H1 (cell line): ENCODE data around the gene RPRD2. TPM values are rescaled to one million over a fixed set of nuclear protein-coding genes. Genes with fewer than 3 reads are reported as not detected.

Experiments used
- CTCF ChIA-PET: fragments of 300-600 bp; sonication (Branson Sonifier 250); formaldehyde crosslinking; loops from one replicate; lab custom pipeline; 2021; ENCODE audit not compliant: partially characterized antibody; lab: Charles Lee
- POLR2A ChIA-PET: fragments of 300-600 bp; sonication (Branson Sonifier 250); formaldehyde crosslinking; loops from one replicate; lab custom pipeline; 2021; ENCODE audit warnings: inconsistent platforms; ENCODE audit not compliant: partially characterized antibody; lab: Charles Lee
- DNase-seq, 2 experiments: peaks; one replicate each; pipeline versions ENCODE4 v3.0.0 to v3.0.0-alpha.2; 2010 to 2022; ENCODE audit warnings: low spot score in 2 of 2, low read depth in 1 of 2, mixed read lengths in 1 of 2
- FAIRE-seq: peaks from 2 replicates; lab custom pipeline; 2011; peaks lifted over from hg19 to GRCh38; lab: Jason Lieb, UNC
- H2AFZ ChIP-seq: 2 replicates; pipeline ENCODE4 v1.8.1; 2012; ENCODE audit warnings: low read length, inconsistent platforms
- H2AK5ac ChIP-seq: 2 replicates; pipeline ENCODE4 v1.6.1; 2013; ENCODE audit warnings: low read depth, low read length
- H2BK120ac ChIP-seq: replicated peaks from 2 replicates; pipeline ENCODE3; 2013; ENCODE audit warnings: low read depth, low read length, inconsistent platforms
- H2BK12ac ChIP-seq: 2 replicates; pipeline ENCODE4 v1.6.1; 2013; ENCODE audit warnings: low read depth, low read length
- H2BK15ac ChIP-seq: 2 replicates; pipeline ENCODE4 v1.6.1; 2013; ENCODE audit warnings: low read length
- H2BK20ac ChIP-seq: 2 replicates; pipeline ENCODE4 v1.6.1; 2013; ENCODE audit warnings: low read length
- H2BK5ac ChIP-seq: 2 replicates; pipeline ENCODE4 v1.6.1; 2013; ENCODE audit warnings: low read depth, low read length
- H3K14ac ChIP-seq: 2 replicates; pipeline ENCODE4 v1.6.1; 2013; ENCODE audit warnings: inconsistent platforms; ENCODE audit not compliant: insufficient read length
- H3K18ac ChIP-seq: 2 replicates; pipeline ENCODE4 v1.6.1; 2013; ENCODE audit warnings: low read length; ENCODE audit errors: extremely low read depth
- H3K23ac ChIP-seq: 2 replicates; pipeline ENCODE4 v1.6.1; 2013; ENCODE audit warnings: inconsistent platforms; ENCODE audit not compliant: insufficient read length
- H3K23me2 ChIP-seq: 2 replicates; pipeline ENCODE4 v1.6.1; 2013; ENCODE audit warnings: low read depth, low read length
- H3K27ac ChIP-seq: 2 replicates; pipeline ENCODE4 v1.6.1; 2011; ENCODE audit warnings: low read depth, low read length, inconsistent platforms
- H3K27me3 ChIP-seq, 4 experiments: replicated peaks in 1 of 4; 1 replicate in 1 of 4; 2 replicates in 3 of 4; pipeline versions ENCODE4 v1.6.1 to v1.8.1; 2011 to 2013; ENCODE audit warnings: low read length in 3 of 4, mild to moderate bottlenecking in 3 of 4, inconsistent platforms in 2 of 4, mixed read lengths in 2 of 4, moderate library complexity in 1 of 4; ENCODE audit not compliant: control insufficient read depth in 3 of 4, insufficient read depth in 3 of 4; ENCODE audit errors: extremely low read depth in 1 of 4
- H3K36me3 ChIP-seq, 4 experiments: 2 replicates each; pipeline versions ENCODE4 v1.6.1 to v1.8.1; 2011 to 2013; ENCODE audit warnings: mild to moderate bottlenecking in 4 of 4, low read length in 3 of 4, moderate library complexity in 2 of 4, control low read depth in 1 of 4, inconsistent platforms in 1 of 4; ENCODE audit not compliant: insufficient read depth in 4 of 4, control insufficient read depth in 2 of 4
- H3K4ac ChIP-seq: replicated peaks from 2 replicates; pipeline ENCODE3; 2013; ENCODE audit warnings: low read length, low read depth, mixed read lengths, inconsistent platforms; ENCODE audit not compliant: insufficient read length
- H3K4me1 ChIP-seq, 4 experiments: replicated peaks in 1 of 4; 1 replicate in 1 of 4; 2 replicates in 3 of 4; pipeline versions ENCODE4 v1.6.1 to v1.8.1; 2011 to 2013; ENCODE audit warnings: low read length in 3 of 4, inconsistent platforms in 2 of 4, mixed read lengths in 1 of 4; ENCODE audit not compliant: insufficient read depth in 4 of 4, control insufficient read depth in 3 of 4
- H3K4me2 ChIP-seq, 2 experiments: 2 replicates each; pipeline versions ENCODE4 v1.6.1 to v1.8.1; 2011 to 2013; ENCODE audit warnings: low read depth in 2 of 2, low read length in 2 of 2, control low read depth in 1 of 2, inconsistent platforms in 1 of 2, mild to moderate bottlenecking in 1 of 2; ENCODE audit not compliant: insufficient read depth in 1 of 2
- H3K4me3 ChIP-seq, 4 experiments: fragments of 200-600, 300-600 bp in 1 of 4; sonication (generic), shearing (Covaris generic), sonication (Bioruptor Twin) in 1 of 4; 2 replicates each; pipeline versions ENCODE4 v1.5.1 to v1.8.1; 2011 to 2016; ENCODE audit warnings: low read length in 4 of 4, low read depth in 3 of 4, control low read depth in 2 of 4, inconsistent platforms in 2 of 4, mild to moderate bottlenecking in 2 of 4, mixed read lengths in 1 of 4, moderate library complexity in 1 of 4; ENCODE audit not compliant: insufficient read depth in 2 of 4; ENCODE audit errors: extremely low read depth in 1 of 4
- H3K56ac ChIP-seq: replicated peaks from 2 replicates; pipeline ENCODE3; 2013; ENCODE audit warnings: low read depth, mild to moderate bottlenecking, mixed read lengths, low read length, inconsistent platforms; ENCODE audit not compliant: insufficient read length
- H3K79me1 ChIP-seq: 2 replicates; pipeline ENCODE4 v1.6.1; 2013; ENCODE audit warnings: low read depth, low read length, control low read depth
- H3K79me2 ChIP-seq, 2 experiments: 2 replicates each; pipeline versions ENCODE4 v1.6.1 to v1.8.1; 2012 to 2013; ENCODE audit warnings: low read length in 2 of 2, mild to moderate bottlenecking in 2 of 2, inconsistent platforms in 1 of 2; ENCODE audit not compliant: insufficient read depth in 2 of 2, control insufficient read depth in 1 of 2
- H3K9ac ChIP-seq, 4 experiments: replicated peaks in 1 of 4; 1 replicate in 1 of 4; 2 replicates in 3 of 4; pipeline versions ENCODE4 v1.6.1 to v1.8.1; 2011 to 2013; ENCODE audit warnings: low read depth in 3 of 4, low read length in 3 of 4, control low read depth in 2 of 4, mild to moderate bottlenecking in 2 of 4, moderate library complexity in 2 of 4, inconsistent platforms in 1 of 4; ENCODE audit errors: extremely low read depth in 1 of 4
- H3K9me3 ChIP-seq, 2 experiments: 2 replicates each; pipeline versions ENCODE4 v1.6.1 to v1.8.1; 2012 to 2013; ENCODE audit warnings: mild to moderate bottlenecking in 2 of 2, moderate library complexity in 2 of 2, control low read depth in 1 of 2, inconsistent platforms in 1 of 2, low read depth in 1 of 2, low read length in 1 of 2, mixed read lengths in 1 of 2; ENCODE audit not compliant: insufficient read depth in 2 of 2
- H4K20me1 ChIP-seq, 2 experiments: replicated peaks in 1 of 2; 2 replicates each; pipeline versions ENCODE3 to v1.8.1; 2011 to 2013; ENCODE audit warnings: inconsistent platforms in 2 of 2, low read length in 2 of 2, mild to moderate bottlenecking in 1 of 2; ENCODE audit not compliant: insufficient read depth in 2 of 2, control insufficient read depth in 1 of 2
- H4K5ac ChIP-seq: 2 replicates; pipeline ENCODE4 v1.6.1; 2013; ENCODE audit warnings: low read length, low read depth, mixed read lengths, inconsistent platforms; ENCODE audit not compliant: insufficient read length
- H4K8ac ChIP-seq: 2 replicates; pipeline ENCODE4 v1.8.0; 2013; ENCODE audit warnings: mild to moderate bottlenecking, moderate library complexity, low read length, inconsistent platforms; ENCODE audit not compliant: insufficient read depth; ENCODE audit errors: extremely low read depth
- H4K91ac ChIP-seq: replicated peaks from 2 replicates; pipeline ENCODE3; 2013; ENCODE audit warnings: low read length, mixed read lengths, inconsistent platforms; ENCODE audit not compliant: insufficient read length
- ATF3 ChIP-seq: IDR thresholded peaks from 2 replicates; pipeline ENCODE4 v1.6.1; 2011; ENCODE audit warnings: low read depth, mild to moderate bottlenecking, low read length; ENCODE audit not compliant: insufficient read depth
- CBX8 ChIP-seq: fragments of 300-800, 300-1000 bp; sonication (generic); IDR thresholded peaks from 2 replicates; pipeline ENCODE4 v1.7.1; 2016; ENCODE audit warnings: low read depth, low read length, borderline replicate concordance
- CTBP2 ChIP-seq: IDR thresholded peaks from 2 replicates; pipeline ENCODE4 v1.7.0; 2011; ENCODE audit warnings: borderline replicate concordance, mild to moderate bottlenecking, moderate library complexity, mixed read lengths, low read length; ENCODE audit not compliant: insufficient read depth, insufficient read length
- E2F6 ChIP-seq: IDR thresholded peaks from 2 replicates; pipeline ENCODE4 v1.6.1; 2012; ENCODE audit warnings: inconsistent platforms
- HDAC2 ChIP-seq, 2 experiments: fragments of 300-600 bp in 1 of 2; sonication (generic) in 1 of 2; IDR thresholded peaks; 2 replicates each; pipeline ENCODE4 v1.6.1; 2011 to 2012; ENCODE audit warnings: low read depth in 2 of 2, low read length in 2 of 2, mild to moderate bottlenecking in 2 of 2, moderate library complexity in 2 of 2, borderline replicate concordance in 1 of 2, inconsistent platforms in 1 of 2
- JUN ChIP-seq: IDR thresholded peaks from 2 replicates; pipeline ENCODE4 v1.6.1; 2011; ENCODE audit warnings: low read depth, mild to moderate bottlenecking, improper control_type of control experiment, low read length
- KDM4A ChIP-seq: IDR thresholded peaks from one replicate; pipeline ENCODE4 v1.7.1; 2012; ENCODE audit warnings: low read depth, mild to moderate bottlenecking, moderate library complexity, low read length, inconsistent platforms; ENCODE audit not compliant: severe bottlenecking
- RFX5 ChIP-seq: IDR thresholded peaks from 2 replicates; pipeline ENCODE4 v1.6.1; 2011; ENCODE audit warnings: low read depth, low read length, improper control_type of control experiment, borderline replicate concordance
- SIRT6 ChIP-seq: IDR thresholded peaks from one replicate; pipeline ENCODE4 v1.7.1; 2012; ENCODE audit warnings: low read length, inconsistent platforms
- SUZ12 ChIP-seq: fragments of 200-600 bp; sonication (generic); IDR thresholded peaks from 2 replicates; pipeline ENCODE4 v1.6.1; 2012; ENCODE audit warnings: mild to moderate bottlenecking, inconsistent platforms, low read length, moderate library complexity, mixed read lengths
- TEAD4 ChIP-seq: IDR thresholded peaks from 2 replicates; pipeline ENCODE4 v1.6.1; 2012; ENCODE audit warnings: low read depth, low read length, inconsistent platforms, mixed read lengths
- WGBS, 2 experiments: shearing (Covaris generic) in 1 of 2; methylation state at CpG; one replicate each; pipeline versions ENCODE4 v1.1.6 to v1.1.7; 2013 to 2015; ENCODE audit warnings: low lambda C conversion rate in 2 of 2, mixed read lengths in 2 of 2, inconsistent platforms in 1 of 2, low coverage in 1 of 2, missing lambda C conversion rate in 1 of 2; ENCODE audit not compliant: insufficient replicate concordance in 2 of 2, insufficient coverage in 1 of 2, insufficient read length in 1 of 2; ENCODE audit errors: extremely low coverage in 1 of 2, missing lambda C conversion rate in 1 of 2; 5-methylcytosine and 5-hydroxymethylcytosine counted together
- polyA plus RNA-seq, 7 experiments: library from polyadenylated mRNA; depleted of rRNA in 3 of 7; stranded (reverse) in 5 of 7; unstranded in 2 of 7; fragments of >200 nt in 5 of 7; fragments of 200-250 nt in 2 of 7; gene quantifications; 1 replicate in 5 of 7; 2 replicates in 1 of 7; 4 replicates in 1 of 7; pipeline versions ENCODE4 v1.2.1 to v1.2.3, GENCODE V29; 2011 to 2013; ENCODE audit warnings: missing spikeins in 2 of 7, mixed read lengths in 2 of 7
- total RNA-seq: library from RNA; stranded (reverse); fragmentation: NEBNext Ultra II Directional; extraction: Animal tissue kit (Norgen Biotek cat#: 25700); gene quantifications from 2 replicates; pipeline ENCODE4 v1.2.1, GENCODE V29; 2021

The RPRD2 gene
- total and polyA plus RNA-seq, 2 of the 8 experiments (the other 6 are each of a cell fraction or from before 2014, with no cell fraction given) = 14.4 to 32.4 TPM

- Histone ChIP-seq H2BK12ac (no peak overlapping the region), H2AK5ac (no peak overlapping the region), H3K79me1 (peaks cover 2% of the 10 kb centered on the region; the same call in 1 of the 2 replicates), H4K8ac (no peak overlapping the region), H3K36me3 (no peaks in the 10 kb centered on the region), H3K9me3 (no peaks in the 10 kb centered on the region), H2BK20ac (no peak overlapping the region), H3K23ac (no peak overlapping the region), H3K18ac (no peak overlapping the region), H2BK5ac (no peak overlapping the region), H3K27ac (no peak overlapping the region), H3K14ac (no peak overlapping the region), H3K4ac (no peak overlapping the region), H3K56ac (no peak overlapping the region), H3K4me2 (no peak overlapping the region), H3K27me3 (no peaks in the 10 kb centered on the region), H3K23me2 (no peaks in the 10 kb centered on the region), H3K4me3 (no peak overlapping the region), H4K5ac (no peak overlapping the region), H4K91ac (no peak overlapping the region), H4K20me1 (peaks cover 2% of the 10 kb centered on the region in 2 experiments), H3K9ac (no peak overlapping the region), H2BK15ac (no peak overlapping the region), H3K4me1 (no peaks in the 10 kb centered on the region), H2AFZ (no peak overlapping the region), H3K79me2 (peaks cover 0 to 92% of the 10 kb centered on the region in 2 experiments; a peak in 3 of 4 replicates), H2BK120ac (no peak overlapping the region)
- no peak for FAIRE-seq
- ChIA-PET CTCF (interaction anchor here (0.5 to 1.5 kb wide), 3 partner anchors 8 to 26 kb away, joined by 3 to 5 read pairs (median 3); no protein-coding TSS in a partner anchor), POLR2A (interaction anchor here (0.9 kb wide), 1 partner anchor 25 kb away, joined by 4 read pairs; the partner anchor contains the start of gene RPRD2)
- WGBS, 2 experiments = 90% methylated on average over 5 of the region's 5 CpGs; no CpG with 5 or more reads in 1 of the 2 experiments
- no peak for DNase-seq
- no peak for TF ChIP-seq ATF3
- TF ChIP-seq HDAC2 (IDR thresholded peaks at IDR 0.05; ENCODE audit: borderline replicate concordance in 1 of 2, low read depth in 2 of 2, low read length in 2 of 2) = no peak
- TF ChIP-seq CTBP2 = no peak
- no peak for TF ChIP-seq JUN
- TF ChIP-seq SIRT6 = no peak
- TF ChIP-seq CBX8 = no peak
- TF ChIP-seq TEAD4 = no peak
- TF ChIP-seq E2F6 = no peak
- no peak for TF ChIP-seq SUZ12
- no peak for TF ChIP-seq RFX5
- no peak for TF ChIP-seq KDM4A
Observed at GRCh38 chr1:150388241-150388640, 24.3 kb downstream of the RPRD2 start.
